ENCODE data around the gene TNS2. TPM values are rescaled to one million over a fixed set of nuclear protein-coding genes. Genes with fewer than 3 reads are reported as not detected.

The TNS2 gene
- total and polyA plus RNA-seq, 2 of the 13 experiments (the other 11 are each of a cell fraction or from before 2014, with no cell fraction given), result 8.9 to 20.4 TPM

GRCh38 chr12:53049571-53050318 lies at the start of gene TNS2 (continued):
- TF ChIP-seq ZNF280D (CRISPR knock-in tag; IDR thresholded peaks at IDR 0.05) (no peak), RXRB (CRISPR knock-in tag; IDR thresholded peaks at IDR 0.05; ENCODE audit: borderline replicate concordance) (peak; percentile 55), ZNF335 (CRISPR knock-in tag; IDR thresholded peaks at IDR 0.05) (no peak), MXI1 (IDR thresholded peaks at IDR 0.05; ENCODE audit: borderline replicate concordance, low read depth, low read length) (peak; percentile 11; the same call in 1 of the 3 replicates), SAP130 (CRISPR knock-in tag; IDR thresholded peaks at IDR 0.05; ENCODE audit: low read depth) (peak; percentile 85), SP4 (CRISPR knock-in tag; IDR thresholded peaks at IDR 0.05) (peak; percentile 12; the same call in 1 of the 2 replicates), HOXA5 (CRISPR knock-in tag; IDR thresholded peaks at IDR 0.05) (no peak)
- TF ChIP-seq, protein P1, sequence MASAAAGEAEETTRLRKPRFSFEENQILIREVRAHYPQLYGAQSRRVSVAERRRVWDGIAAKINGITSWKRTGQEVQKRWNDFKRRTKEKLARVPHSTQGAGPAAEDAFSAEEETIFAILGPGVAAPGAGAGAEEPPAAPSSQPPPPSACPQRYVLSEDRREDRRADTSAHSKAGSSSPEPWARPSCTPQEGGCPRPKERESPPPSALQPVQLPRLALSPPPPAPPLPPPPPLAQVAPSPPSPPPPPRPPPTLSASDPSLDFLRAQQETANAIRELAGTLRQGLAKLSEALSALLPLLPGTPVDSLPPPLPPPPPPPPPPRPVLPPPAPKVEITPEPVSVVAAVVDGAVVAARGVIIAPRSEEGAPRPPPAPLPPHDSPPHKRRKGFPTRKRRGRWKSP (CRISPR knock-in tag; IDR thresholded peaks at IDR 0.05), result peak; percentile 48; the same call in 1 of the 2 replicates
- TF ChIP-seq, protein P2, sequence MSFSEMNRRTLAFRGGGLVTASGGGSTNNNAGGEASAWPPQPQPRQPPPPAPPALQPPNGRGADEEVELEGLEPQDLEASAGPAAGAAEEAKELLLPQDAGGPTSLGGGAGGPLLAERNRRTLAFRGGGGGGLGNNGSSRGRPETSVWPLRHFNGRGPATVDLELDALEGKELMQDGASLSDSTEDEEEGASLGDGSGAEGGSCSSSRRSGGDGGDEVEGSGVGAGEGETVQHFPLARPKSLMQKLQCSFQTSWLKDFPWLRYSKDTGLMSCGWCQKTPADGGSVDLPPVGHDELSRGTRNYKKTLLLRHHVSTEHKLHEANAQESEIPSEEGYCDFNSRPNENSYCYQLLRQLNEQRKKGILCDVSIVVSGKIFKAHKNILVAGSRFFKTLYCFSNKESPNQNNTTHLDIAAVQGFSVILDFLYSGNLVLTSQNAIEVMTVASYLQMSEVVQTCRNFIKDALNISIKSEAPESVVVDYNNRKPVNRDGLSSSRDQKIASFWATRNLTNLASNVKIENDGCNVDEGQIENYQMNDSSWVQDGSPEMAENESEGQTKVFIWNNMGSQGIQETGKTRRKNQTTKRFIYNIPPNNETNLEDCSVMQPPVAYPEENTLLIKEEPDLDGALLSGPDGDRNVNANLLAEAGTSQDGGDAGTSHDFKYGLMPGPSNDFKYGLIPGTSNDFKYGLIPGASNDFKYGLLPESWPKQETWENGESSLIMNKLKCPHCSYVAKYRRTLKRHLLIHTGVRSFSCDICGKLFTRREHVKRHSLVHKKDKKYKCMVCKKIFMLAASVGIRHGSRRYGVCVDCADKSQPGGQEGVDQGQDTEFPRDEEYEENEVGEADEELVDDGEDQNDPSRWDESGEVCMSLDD (CRISPR knock-in tag; IDR thresholded peaks at IDR 0.05; ENCODE audit: borderline replicate concordance), result 0 out of 2 replicates have a peak, but pooled peaks have one; percentile 17
- TF ChIP-seq, protein P3, sequence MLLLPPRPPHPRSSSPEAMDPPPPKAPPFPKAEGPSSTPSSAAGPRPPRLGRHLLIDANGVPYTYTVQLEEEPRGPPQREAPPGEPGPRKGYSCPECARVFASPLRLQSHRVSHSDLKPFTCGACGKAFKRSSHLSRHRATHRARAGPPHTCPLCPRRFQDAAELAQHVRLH (CRISPR knock-in tag; IDR thresholded peaks at IDR 0.05; ENCODE audit: borderline replicate concordance, low read depth), result 0 out of 2 replicates have a peak, but pooled peaks have one; percentile 27
- TF ChIP-seq, protein P4, sequence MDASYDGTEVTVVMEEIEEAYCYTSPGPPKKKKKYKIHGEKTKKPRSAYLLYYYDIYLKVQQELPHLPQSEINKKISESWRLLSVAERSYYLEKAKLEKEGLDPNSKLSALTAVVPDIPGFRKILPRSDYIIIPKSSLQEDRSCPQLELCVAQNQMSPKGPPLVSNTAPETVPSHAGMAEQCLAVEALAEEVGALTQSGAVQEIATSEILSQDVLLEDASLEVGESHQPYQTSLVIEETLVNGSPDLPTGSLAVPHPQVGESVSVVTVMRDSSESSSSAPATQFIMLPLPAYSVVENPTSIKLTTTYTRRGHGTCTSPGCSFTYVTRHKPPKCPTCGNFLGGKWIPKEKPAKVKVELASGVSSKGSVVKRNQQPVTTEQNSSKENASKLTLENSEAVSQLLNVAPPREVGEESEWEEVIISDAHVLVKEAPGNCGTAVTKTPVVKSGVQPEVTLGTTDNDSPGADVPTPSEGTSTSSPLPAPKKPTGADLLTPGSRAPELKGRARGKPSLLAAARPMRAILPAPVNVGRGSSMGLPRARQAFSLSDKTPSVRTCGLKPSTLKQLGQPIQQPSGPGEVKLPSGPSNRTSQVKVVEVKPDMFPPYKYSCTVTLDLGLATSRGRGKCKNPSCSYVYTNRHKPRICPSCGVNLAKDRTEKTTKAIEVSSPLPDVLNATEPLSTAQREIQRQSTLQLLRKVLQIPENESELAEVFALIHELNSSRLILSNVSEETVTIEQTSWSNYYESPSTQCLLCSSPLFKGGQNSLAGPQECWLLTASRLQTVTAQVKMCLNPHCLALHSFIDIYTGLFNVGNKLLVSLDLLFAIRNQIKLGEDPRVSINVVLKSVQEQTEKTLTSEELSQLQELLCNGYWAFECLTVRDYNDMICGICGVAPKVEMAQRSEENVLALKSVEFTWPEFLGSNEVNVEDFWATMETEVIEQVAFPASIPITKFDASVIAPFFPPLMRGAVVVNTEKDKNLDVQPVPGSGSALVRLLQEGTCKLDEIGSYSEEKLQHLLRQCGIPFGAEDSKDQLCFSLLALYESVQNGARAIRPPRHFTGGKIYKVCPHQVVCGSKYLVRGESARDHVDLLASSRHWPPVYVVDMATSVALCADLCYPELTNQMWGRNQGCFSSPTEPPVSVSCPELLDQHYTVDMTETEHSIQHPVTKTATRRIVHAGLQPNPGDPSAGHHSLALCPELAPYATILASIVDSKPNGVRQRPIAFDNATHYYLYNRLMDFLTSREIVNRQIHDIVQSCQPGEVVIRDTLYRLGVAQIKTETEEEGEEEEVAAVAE (CRISPR knock-in tag; IDR thresholded peaks at IDR 0.05; ENCODE audit: borderline replicate concordance), result no peak
- TF ChIP-seq, protein P5, sequence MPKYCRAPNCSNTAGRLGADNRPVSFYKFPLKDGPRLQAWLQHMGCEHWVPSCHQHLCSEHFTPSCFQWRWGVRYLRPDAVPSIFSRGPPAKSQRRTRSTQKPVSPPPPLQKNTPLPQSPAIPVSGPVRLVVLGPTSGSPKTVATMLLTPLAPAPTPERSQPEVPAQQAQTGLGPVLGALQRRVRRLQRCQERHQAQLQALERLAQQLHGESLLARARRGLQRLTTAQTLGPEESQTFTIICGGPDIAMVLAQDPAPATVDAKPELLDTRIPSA (CRISPR knock-in tag; IDR thresholded peaks at IDR 0.05; ENCODE audit: borderline replicate concordance), result no peak
- TF ChIP-seq, protein P6, sequence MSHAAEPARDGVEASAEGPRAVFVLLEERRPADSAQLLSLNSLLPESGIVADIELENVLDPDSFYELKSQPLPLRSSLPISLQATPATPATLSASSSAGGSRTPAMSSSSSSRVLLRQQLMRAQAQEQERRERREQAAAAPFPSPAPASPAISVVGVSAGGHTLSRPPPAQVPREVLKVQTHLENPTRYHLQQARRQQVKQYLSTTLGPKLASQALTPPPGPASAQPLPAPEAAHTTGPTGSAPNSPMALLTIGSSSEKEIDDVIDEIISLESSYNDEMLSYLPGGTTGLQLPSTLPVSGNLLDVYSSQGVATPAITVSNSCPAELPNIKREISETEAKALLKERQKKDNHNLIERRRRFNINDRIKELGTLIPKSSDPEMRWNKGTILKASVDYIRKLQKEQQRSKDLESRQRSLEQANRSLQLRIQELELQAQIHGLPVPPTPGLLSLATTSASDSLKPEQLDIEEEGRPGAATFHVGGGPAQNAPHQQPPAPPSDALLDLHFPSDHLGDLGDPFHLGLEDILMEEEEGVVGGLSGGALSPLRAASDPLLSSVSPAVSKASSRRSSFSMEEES (CRISPR knock-in tag; IDR thresholded peaks at IDR 0.05), result peak; percentile 11

Measured in HepG2 (cell line).